GM12872 (cell line): ENCODE results near the gene PGPEP1.

Experiments used
- TF ChIP-seq, protein P1 (sequence below): IDR thresholded peaks from 3 replicates; pipeline ENCODE4 v1.5.1; 2011; ENCODE audit warnings: low read depth, mild to moderate bottlenecking, low read length, moderate library complexity; ENCODE audit not compliant: insufficient read depth

Gene PGPEP1

GRCh38 chr19:18389726-18390064 is 49.3 kb downstream of the PGPEP1 start:
- TF ChIP-seq, protein P1, sequence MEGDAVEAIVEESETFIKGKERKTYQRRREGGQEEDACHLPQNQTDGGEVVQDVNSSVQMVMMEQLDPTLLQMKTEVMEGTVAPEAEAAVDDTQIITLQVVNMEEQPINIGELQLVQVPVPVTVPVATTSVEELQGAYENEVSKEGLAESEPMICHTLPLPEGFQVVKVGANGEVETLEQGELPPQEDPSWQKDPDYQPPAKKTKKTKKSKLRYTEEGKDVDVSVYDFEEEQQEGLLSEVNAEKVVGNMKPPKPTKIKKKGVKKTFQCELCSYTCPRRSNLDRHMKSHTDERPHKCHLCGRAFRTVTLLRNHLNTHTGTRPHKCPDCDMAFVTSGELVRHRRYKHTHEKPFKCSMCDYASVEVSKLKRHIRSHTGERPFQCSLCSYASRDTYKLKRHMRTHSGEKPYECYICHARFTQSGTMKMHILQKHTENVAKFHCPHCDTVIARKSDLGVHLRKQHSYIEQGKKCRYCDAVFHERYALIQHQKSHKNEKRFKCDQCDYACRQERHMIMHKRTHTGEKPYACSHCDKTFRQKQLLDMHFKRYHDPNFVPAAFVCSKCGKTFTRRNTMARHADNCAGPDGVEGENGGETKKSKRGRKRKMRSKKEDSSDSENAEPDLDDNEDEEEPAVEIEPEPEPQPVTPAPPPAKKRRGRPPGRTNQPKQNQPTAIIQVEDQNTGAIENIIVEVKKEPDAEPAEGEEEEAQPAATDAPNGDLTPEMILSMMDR, result no peak

DNA sequence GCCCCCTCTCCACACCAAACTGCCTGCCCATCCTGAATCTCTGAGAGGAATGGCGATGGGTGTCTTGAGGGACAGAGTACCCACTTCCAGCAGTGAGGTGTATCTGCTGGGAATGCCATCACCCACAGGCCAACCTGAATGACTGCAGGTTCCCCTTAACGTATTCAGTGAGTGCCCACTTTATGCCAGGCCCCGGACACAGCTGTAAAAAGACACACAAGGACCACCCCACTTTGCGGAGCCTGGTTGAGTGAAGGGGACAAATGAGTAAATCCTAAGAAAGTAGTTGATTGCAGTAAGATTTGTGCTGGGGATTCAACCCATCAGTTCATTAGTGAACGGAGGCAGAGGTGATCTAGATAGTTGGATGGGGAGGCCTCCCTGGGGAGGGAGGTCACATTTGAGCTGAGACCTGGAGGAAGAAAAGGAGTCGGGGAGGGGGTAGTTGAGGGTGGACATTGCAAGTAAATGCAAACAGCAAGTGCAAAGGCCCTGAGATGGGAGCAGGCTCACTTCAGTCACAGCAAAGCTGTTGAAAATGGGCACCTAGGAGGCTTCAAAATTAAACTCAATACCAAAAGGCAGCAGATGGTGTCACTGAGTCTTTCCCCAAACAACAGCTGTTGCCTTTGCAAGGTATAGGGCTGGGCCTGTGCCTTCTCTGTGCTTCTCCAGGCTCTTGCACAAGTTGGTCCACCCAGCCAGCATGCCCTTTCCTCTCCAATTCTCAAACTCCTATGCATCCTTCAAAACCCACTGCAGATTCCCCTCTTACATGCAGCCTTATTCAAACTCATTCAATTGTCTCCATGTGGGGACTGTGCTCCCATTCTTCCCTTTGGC is 49.9 kb downstream of the PGPEP1 start:
- TF ChIP-seq, protein P1, result no peak

DNA sequence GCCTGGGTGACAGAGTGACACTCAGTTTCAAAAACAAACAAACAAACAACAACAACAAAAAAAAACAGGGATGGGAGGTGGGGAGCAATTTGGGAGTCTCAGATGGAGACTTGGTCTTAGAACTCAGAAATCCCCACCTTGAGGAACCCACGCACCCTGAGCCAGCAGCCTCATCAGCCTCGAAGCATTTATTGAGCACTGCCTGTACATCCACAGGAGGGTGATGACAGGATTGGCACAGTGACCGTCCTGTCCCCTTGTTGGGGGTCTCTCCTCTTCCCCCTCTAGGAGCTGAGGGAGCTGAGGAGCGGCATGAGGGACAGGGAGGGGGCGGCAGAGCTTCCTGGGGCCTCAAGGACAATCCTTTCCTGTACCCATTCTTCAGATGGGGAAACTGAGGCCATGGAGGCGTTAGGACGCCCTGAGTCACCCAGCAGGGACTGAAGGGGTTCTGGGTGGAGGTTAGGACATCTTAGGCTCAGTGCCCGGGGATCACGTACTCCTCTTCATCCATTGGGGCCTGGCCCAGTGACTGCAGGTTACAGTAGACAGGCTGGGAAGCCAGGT is 51.2 kb downstream of the PGPEP1 start:
- TF ChIP-seq, protein P1, result no peak

DNA sequence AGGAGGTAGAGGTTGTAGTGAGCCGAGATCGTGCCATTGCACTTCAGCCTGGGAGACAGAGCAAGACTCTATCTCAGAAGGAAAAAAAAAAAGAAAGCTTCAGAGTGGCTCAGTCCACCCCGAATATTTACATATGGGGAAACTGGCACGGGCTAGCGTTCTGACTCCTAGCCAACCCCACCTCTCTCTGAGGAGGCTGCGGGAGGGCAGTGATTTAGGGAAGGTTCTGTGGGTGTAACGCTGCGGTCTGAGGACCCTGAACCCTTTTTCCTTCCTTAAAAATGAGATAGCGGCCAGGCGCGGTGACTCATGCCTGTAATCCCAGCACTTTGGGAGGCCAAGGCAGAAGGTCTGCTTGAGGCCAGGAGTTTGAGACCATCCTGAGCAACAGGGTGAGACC is 52.0 kb downstream of the PGPEP1 start:
- TF ChIP-seq, protein P1, result no peak

- TF ChIP-seq, protein P1, result no peak
Observed at GRCh38 chr19:18392926-18393325, 52.5 kb downstream of the PGPEP1 start.

DNA sequence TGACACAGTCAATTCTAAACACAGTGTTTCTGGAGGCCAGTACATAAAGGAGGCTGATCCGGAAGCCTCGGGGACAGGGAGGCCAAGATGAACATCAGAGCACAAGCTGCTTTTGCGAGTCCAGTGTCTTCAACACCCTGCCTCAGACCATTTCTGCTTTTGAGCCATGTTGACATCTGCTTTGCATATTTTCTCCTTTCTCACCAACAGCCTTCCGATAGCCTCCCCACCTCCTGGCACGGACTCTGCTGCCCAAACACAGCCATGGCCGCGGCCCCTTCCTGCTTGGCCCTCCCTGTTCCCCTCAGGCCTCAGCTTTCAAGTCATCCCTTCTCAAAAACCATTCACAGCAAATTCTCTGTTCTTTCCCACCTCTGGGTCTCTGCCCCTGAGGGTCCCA is 53.4 kb downstream of the PGPEP1 start:
- TF ChIP-seq, protein P1, result no peak

DNA sequence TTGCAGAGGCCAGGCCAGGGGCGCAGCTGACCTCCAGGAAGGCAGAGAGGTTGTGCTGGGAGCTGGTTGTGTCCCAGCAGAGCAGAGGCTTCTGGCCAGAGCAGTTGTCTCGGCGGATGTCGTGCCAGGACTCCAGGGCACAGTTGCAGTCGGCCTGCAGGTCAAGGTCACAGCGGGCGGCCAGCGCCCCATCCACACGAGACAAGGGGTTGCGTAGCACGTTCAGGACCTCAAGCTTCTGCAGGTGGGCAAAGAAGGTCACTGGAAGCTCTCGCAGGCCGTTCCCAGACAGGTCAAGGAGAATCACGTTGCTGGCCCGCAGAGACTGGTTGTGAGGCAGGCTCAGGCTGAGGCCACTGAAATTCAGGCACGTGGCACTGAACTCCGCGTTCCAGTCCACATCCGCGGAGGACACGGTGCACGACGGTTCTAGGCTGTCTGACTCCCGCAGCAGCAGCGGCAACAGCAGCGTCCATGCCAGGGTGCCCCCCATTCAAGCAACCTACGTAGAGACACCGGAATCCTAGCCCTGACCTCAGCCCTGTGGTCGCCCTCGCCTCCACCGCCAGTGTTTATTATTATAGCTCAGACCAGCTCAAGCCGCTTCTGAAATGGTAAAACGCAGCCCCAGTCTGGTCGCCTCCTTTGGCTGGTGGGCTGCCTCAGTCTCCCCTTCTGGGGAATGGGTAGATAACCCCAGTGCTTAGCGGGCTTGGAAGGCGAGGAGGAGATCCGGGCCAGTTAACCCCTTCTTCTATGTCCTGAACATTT is 56.3 kb downstream of the PGPEP1 start:
- TF ChIP-seq, protein P1, result no peak
